NB4 (cell line): ENCODE data around the gene JMJD8.
A peak's percentile ranks its signal among the peaks of the same experiment; 100 is the strongest.

Source experiments
- DNase-seq: peaks from one replicate; pipeline ENCODE4 v3.0.0; 2010; ENCODE audit warnings: low read depth
- H3K4me3 ChIP-seq: one replicate; pipeline ENCODE4 v1.5.1; 2011; ENCODE audit warnings: mild to moderate bottlenecking, low read depth, low read length, moderate library complexity
- CTCF ChIP-seq: IDR thresholded peaks from one replicate; pipeline ENCODE4 v1.5.1; 2012; ENCODE audit warnings: low read depth, low read length
- MAX ChIP-seq: IDR thresholded peaks from 2 replicates; pipeline ENCODE4 v1.6.1; 2011; ENCODE audit warnings: low read depth, low read length
- MYC ChIP-seq: IDR thresholded peaks from 2 replicates; pipeline ENCODE4 v1.6.1; 2011; ENCODE audit warnings: low read depth, low read length
- POLR2A ChIP-seq: IDR thresholded peaks from 2 replicates; pipeline ENCODE4 v1.6.1; 2011; ENCODE audit warnings: mild to moderate bottlenecking; ENCODE audit not compliant: insufficient read length; ENCODE audit errors: extremely low read depth

Gene JMJD8

DNA sequence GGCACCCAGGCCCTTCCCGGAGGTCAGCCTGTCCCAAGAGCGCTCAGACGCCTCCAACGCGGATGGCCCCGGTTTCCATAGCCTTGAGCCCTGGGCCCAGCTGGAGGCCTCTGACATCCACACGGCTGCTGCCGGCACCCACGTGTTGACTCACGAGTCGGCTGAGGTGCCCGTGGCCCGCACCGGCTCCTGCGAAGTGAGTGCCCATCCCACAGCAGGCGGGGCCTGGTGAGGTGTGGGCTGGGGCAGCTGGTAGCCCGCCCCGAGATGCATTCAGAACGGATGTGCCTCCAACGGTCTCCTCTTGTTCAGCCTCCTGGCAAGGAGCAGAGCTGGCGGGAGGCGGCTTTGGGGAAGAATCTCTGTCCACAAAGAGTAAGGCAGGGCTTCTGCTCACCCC is 32.3 kb downstream of the JMJD8 start:
- no peak for DNase-seq
- TF ChIP-seq MYC (no peak), MAX (no peak), POLR2A (no peak), CTCF (no peak)
- no peak overlapping the region for H3K4me3 ChIP-seq

GRCh38 chr16:649631-650030 is 34.5 kb downstream of the JMJD8 start:
- H3K4me3 ChIP-seq = peak overlapping the region; percentile 40
- TF ChIP-seq CTCF = no peak
- TF ChIP-seq POLR2A = no peak
- TF ChIP-seq MAX = no peak
- no peak for TF ChIP-seq MYC
- DNase-seq = peak; percentile 36

GRCh38 chr16:648781-649589 is 35.1 kb downstream of the JMJD8 start, which contains the start of gene WDR90:
TSS of gene WDR90 (plus strand) at chr16:649365. CDS start at chr16:649417, 52 bp downstream.
- peak; percentile 90 for DNase-seq
- H3K4me3 ChIP-seq = peak within 1 kb of the TSS; percentile 40
- peak; percentile 39 for TF ChIP-seq POLR2A
- TF ChIP-seq MAX = peak; percentile 98
- TF ChIP-seq CTCF = no peak
- TF ChIP-seq MYC = peak; percentile 87

- DNase-seq = peak; percentile 34
- no peak for TF ChIP-seq MAX
- TF ChIP-seq CTCF = peak; percentile 18
- H3K4me3 ChIP-seq = no peak overlapping the region
These were observed 35.9 kb downstream of the JMJD8 start for GRCh38 chr16:648071-648780.

- no peak for DNase-seq
- TF ChIP-seq MAX = no peak
- no peak for TF ChIP-seq MYC
- TF ChIP-seq POLR2A = no peak
- no peak for TF ChIP-seq CTCF
- no peak overlapping the region for H3K4me3 ChIP-seq
These were observed 36.8 kb downstream of the JMJD8 start for GRCh38 chr16:647173-647902.
